Central memory CD4-positive, alpha-beta T cell (primary cell): ENCODE data around the gene RASSF5.

Source experiments
- DNase-seq: peaks from one replicate; pipeline ENCODE4 v3.0.0; 2022

Gene RASSF5

DNA sequence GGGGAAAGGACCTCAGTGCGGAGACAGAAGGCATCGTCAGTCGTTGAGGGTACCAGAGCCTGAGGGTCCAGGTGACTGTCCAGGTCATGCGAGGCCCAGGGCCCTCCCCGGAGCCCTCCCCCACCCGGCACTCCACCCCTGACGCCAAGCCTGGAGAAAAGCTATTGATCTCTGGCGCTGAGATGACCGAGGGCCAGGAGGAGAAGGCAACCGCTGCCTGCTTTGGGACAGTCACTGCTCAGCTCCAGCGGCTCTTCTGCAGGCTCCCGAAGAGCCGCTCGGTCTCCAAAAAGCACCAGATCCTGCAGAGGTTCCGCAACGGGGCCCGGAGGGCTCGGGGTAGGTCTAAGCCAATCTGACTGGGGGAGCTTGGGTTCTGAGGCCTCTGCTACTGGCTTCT is 10.9 kb downstream of the RASSF5 start:
- DNase-seq = no peak

GRCh38 chr1:206518743-206519142 is 11.4 kb downstream of the RASSF5 start:
- DNase-seq = no peak

GRCh38 chr1:206521127-206521526 is 13.8 kb downstream of the RASSF5 start:
- no peak for DNase-seq

DNA sequence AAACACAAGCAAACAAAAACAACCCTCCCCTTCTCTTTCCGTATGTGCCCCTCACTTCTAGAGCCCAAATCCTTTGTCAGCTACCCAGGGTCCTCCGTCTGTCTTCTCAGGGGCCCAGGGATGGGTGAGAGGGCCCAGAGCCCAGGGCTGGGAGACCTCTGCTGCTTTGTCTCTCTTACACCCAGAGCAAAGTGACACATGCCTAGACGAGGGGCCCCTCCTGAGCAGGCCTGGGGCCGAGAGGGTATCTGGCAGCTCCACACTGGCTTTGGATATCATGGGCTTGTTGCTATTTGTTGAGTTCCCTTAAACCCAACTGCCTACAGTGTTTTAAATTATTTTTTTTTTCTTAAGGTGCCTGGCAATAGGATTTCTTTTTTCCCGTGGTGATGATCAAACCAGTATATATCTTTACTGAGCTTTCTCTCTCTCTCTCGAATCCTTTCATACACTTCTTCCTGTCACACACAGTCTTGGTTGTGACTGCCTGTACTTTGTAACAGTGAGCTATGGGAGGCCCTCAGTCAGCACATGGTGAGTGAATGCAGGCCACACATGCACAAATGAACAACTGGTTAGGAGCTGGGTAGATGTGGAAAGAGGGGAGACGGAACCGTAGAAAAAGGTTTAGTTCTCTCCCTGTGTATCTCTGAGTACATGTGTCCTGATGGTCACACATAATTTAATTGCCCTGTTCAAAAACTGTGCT is 14.5 kb downstream of the RASSF5 start:
- no peak for DNase-seq

DNA sequence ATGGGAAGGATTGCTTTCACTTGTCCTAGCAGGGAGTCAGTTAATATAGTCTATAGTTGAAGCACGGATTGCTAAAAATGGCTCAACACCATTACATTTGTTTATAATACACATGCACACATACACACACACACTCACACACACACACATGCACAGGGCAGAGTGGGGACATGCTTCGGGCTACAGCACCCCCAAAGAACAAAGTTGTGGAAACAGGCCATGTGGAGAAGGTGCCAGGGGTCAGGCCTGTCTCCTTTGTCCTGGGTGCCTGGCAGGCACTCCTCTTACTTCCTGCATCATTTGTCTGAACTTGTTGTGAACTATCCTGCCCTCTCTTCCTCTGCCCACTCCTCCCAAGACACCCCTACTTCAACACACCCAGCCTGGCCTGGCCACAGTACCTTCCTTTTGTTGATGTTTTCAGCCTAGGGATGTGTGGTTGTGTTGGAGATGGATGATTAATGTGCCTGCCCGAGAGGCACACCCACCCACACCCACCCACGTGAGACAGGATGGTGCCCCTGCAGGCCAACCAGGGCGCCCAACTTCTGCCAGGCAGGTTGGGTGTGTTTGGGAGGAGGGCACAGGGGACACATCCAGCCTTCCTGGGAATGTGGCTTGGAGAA is 17.5 kb downstream of the RASSF5 start:
- no peak for DNase-seq

DNA sequence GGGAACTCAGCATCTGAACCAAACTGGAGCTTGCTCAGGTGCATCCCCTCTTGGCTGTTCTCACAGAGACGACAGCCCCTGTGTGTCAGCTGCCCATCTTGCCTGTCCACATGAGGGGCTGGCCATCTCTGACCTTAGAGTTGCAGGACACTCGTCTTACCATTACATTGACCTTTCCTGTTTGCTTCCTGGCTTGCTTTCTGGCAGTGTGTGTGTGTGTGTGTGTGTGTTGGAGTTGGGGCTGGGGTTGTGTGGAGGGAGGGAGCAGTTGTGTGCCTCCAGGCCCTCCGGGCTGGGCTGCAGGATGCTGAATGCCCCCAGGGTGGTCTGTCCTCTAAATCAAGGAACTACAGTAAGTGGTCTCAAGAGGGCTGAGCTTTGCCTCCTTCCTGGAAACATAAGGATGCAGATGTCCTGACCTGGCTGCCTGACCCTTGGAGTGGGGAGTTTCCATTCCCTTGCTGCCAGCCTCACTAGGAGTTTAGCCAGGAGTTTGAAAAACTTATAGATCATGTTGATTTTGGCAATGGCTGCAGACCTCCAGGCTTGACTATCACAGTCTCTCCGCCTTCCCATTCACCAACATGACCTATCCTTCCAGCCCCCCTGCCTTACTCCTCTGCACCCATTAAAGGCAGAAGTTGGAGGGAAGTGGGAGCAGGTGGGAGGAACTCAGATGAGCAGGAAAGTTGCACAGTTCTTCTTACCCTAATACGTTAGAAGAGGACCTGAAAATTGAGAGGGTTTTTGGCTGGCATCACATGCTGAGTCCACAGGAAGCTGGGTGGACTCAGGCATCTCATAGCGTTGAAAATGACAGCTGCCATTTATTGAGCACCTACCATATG is 19.0 kb downstream of the RASSF5 start:
- no peak for DNase-seq

GRCh38 chr1:206529425-206529824 is 22.1 kb downstream of the RASSF5 start:
- DNase-seq = no peak

DNA sequence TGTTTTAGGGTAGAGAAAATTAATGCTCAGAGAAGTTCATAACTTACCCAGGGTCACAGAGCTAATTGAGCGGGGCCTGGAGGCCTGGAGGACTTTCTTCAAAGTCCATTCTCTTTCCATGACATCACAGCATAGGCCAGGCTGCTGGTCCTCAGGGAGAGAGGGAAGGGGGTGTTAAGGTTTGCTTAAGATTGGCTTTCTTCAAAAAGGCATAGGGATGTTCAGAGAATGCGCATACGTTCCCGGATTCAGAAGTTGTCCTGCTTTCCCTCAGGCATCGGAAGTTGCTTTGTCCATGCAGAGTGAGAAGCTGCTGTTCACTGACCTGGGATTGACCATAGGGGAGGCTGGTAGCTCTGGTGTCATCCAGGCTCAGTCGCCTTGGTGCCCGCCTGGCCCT is 25.0 kb downstream of the RASSF5 start:
- DNase-seq = no peak

DNA sequence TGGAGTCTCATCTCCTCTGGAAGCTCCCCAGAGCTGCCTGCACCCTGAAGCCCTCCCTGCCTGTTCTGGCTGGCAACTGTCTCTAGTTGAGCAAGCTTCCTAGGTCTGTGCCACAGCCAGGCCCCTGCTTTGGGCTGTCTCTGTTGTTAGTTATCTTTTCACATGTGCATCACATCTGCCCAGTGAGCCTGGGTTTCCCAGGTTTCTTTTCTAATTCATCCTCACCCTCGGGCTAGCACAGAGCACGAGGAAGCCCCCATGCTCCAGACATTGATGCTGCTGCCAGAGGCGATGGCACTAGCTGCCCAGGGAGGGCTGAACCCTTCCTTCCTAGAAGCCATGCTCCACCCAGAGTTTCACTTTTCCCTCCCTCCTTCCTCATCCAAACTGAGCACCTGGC is 27.2 kb downstream of the RASSF5 start:
- DNase-seq = no peak

DNA sequence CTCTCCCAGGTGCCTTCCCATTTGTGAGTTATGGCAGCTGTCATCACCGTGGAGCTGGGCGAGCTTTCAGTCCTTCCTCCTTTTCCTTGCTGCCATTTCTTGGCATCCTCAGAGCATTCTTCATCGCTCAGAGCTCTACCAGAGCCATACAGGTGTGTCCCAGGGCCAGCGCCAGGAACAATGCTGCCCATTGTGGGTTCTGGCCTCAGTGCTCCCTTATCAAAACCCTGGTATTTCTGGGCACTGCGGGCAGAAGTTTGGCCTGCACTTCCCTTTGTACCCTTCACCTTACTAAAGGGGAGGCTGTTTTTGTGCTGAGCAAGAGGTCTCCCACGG is 28.5 kb downstream of the RASSF5 start:
- no peak for DNase-seq

DNA sequence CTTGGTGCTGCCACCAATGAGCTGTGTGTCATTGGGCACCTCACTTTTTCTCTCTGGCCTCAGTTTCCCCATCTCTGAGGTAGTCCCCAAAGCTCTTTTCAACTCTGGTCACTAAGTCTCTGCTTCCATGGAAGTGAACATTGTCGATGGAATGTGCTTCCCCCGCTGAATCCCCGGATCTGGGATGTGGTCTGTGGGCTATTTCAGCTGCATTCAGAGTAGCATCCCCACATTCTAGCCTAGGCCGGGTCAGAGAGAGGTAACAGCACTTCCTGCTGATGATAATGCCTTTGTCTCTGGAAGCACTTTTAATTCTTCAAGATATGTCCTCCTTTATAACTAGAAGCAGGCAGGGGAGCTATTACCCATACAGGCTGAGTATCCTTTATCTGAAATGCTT is 29.8 kb downstream of the RASSF5 start:
- DNase-seq = no peak

- DNase-seq = no peak
These were observed 30.9 kb downstream of the RASSF5 start for GRCh38 chr1:206538086-206538770.

GRCh38 chr1:206538901-206539640 is 31.7 kb downstream of the RASSF5 start:
- DNase-seq = no peak

- DNase-seq = no peak
These were observed 32.9 kb downstream of the RASSF5 start for GRCh38 chr1:206540044-206540780.

DNA sequence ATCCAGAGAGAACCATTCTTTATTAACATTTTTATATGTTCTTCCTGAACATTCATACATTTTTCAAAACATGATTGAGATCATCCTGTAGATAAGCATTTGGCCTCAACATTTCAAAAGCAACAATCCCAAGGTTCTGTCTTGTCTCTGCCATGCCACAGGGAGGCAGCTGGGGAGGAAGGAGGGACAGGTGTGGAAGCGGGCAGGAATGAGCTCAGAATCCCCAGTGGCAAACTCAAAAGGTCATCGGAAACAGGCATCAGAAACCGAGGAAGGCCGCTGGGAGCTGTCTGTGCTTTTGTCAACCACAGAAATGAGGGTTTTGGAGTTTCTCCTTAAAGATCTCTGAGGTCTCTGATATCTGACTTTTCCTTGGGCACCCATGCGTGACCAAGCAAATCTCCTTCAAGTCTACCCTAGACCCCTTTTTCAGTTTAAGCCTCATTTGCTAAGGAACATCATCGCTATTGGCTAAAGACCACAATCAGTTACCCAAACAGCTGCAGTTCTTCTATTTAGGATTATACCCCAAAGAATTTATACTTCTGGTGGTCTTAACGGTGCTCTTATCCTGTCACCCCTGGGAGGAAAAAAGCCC is 34.0 kb downstream of the RASSF5 start:
- DNase-seq = no peak

DNA sequence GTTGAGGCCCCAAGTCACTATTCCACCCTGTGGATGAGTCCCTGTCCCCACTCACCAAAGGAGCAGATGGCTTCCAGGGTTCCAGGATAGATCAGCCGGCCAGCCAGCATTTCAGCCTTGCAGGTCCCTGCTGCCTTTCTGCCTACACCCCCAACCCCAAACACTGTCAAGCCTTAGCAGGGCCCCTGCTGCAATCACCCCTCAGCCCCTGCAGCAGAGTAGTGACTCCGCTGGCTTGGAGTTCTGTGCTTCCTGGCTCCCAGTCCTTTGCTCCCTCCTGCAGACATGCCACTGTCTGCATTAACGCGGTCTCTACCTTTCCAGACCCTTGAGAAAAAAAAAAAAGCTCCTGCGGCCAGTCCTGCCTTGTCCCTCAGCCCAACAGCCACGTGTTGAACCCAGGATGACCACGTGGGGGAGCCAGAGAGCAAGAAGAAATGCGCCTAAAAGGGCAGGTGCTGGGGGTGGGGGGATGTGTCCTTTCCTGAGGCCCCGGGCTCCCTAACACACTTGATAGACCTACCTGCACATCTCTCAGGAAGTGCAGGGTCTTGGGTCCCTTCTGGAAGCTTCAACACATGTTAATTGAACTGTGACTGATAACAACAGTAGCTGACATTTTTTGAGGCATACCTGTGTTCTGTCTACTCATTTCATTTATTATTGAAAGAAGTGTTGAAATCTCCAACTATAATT is 37.4 kb downstream of the RASSF5 start:
- peak; percentile 70 for DNase-seq

GRCh38 chr1:206545351-206545750 is 38.0 kb downstream of the RASSF5 start:
- no peak for DNase-seq

DNA sequence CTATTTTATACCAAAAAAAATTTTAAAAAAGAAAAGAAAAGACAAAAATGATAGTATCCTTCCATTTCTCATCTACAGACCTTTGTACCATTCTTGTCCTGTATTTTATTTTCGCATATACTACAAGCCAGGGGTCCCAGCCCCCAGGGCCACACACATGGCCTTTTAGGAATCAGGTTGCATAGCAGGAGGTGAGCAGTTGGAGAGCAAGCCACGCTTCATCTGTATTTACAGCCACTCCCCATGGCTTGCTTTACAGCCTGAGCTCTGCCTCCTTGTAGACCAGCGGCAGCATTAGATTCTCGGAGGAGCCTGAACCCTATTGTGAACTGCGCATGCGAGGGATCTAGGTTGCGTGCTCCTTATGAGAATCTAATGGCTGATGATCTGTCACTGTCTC is 39.8 kb downstream of the RASSF5 start:
- DNase-seq = no peak

GRCh38 chr1:206550446-206550845 is 43.1 kb downstream of the RASSF5 start:
- DNase-seq = no peak

DNA sequence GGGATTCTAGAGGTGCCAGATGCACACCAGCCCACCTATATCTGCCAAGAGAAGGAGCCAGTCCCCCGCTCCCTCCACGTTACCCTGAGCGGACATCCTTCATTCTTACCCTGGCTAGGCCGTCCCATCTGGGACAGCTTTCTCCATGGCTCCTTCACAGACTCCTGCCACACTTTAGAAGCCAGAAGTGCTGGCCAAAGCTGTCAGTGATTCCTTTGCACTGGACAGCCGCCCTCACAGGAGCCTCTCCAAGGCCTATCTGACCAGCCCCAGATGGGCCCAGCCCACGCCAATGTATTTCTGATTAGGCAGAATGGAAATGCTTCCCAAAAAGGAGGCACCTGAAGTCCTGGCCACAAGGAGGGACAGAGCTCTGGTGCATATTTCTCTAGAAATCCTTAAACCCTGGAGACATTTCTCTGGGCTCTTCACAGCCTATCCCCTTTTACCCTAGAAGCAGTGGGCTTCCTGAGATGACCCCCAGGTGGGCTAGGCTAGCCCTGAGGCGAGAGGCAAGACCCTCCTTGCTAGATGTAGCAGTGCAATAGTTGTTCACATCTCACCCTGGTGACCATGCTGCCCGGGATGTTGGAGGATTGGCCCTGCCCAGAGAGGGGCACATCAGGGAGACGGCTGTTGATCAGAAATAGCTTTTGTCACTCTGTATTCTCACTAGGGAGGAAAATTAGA is 44.1 kb downstream of the RASSF5 start:
- no peak for DNase-seq
